Heart right ventricle (tissue), 16 donors: ENCODE data around the gene GMPPA. TPM values are rescaled to one million over a fixed set of nuclear protein-coding genes. Genes with fewer than 3 reads are reported as not detected.

Experiments
- ATAC-seq, 8 donors: fragments of 200-7000 bp; cut with Tn5 transposase; one replicate each; pipeline ENCODE4 v1.9.1; 2020; ENCODE audit warnings: mild to moderate bottlenecking in 8 of 8, moderate library complexity in 8 of 8, moderate number of reproducible peaks in 1 of 8
- DNase-seq, 2 donors: peaks; one replicate each; pipeline ENCODE4 v3.0.0-alpha.2; 2020
- H3K27ac ChIP-seq, 10 donors: fragments of 200-600 bp; sonication (generic) in 2 of 10; one replicate each; pipeline versions ENCODE4 v1.5.0 to v1.8.0; 2020 to 2022; ENCODE audit warnings: mild to moderate bottlenecking in 3 of 10
- H3K27me3 ChIP-seq, 7 donors: fragments of 200-600 bp; one replicate each; pipeline ENCODE4 v1.8.0; 2021 to 2022; ENCODE audit warnings: mild to moderate bottlenecking in 2 of 7
- H3K36me3 ChIP-seq, 9 donors: fragments of 200-600 bp; sonication (generic) in 1 of 9; one replicate each; pipeline versions ENCODE4 v1.5.0 to v1.8.0; 2020 to 2022; ENCODE audit warnings: mild to moderate bottlenecking in 2 of 9
- H3K4me1 ChIP-seq, 9 donors: fragments of 200-600 bp; sonication (generic) in 1 of 9; one replicate each; pipeline versions ENCODE4 v1.5.0 to v1.8.0; 2020 to 2022; ENCODE audit warnings: mild to moderate bottlenecking in 4 of 9
- H3K4me3 ChIP-seq, 10 donors: fragments of 200-600 bp; sonication (generic) in 2 of 10; one replicate each; pipeline versions ENCODE4 v1.5.0 to v1.8.0; 2020 to 2022; ENCODE audit warnings: mild to moderate bottlenecking in 7 of 10, moderate library complexity in 2 of 10
- H3K9me3 ChIP-seq, 11 donors: fragments of 200-600 bp in 10 of 11; sonication (generic) in 2 of 11; one replicate each; pipeline versions ENCODE4 v1.5.0 to v1.8.0; 2013 to 2022; ENCODE audit warnings: mild to moderate bottlenecking in 2 of 11, control low read depth in 1 of 11, moderate library complexity in 1 of 11
- CTCF ChIP-seq, 9 donors: fragments of 200-600 bp; sonication (generic) in 2 of 9; IDR thresholded peaks; one replicate each; pipeline versions ENCODE4 v1.5.0 to v1.8.0; 2021 to 2022; ENCODE audit warnings: antibody characterized with exemption in 9 of 9, mild to moderate bottlenecking in 5 of 9, moderate library complexity in 1 of 9
- WGBS, 2 donors: extraction: QIAGEN DNeasy Blood & Tissue Kit; methylation state at CpG; one replicate each; pipeline ENCODE4 v1.1.7; 2013; ENCODE audit warnings: inconsistent platforms in 1 of 2; 5-methylcytosine and 5-hydroxymethylcytosine counted together
- intact Hi-C, 10 donors: fragments of 100-400 bp; cut with DNase I; formaldehyde crosslinking; loops; one replicate each; pipeline versions ENCODE4 v1.11.1 to v1.14.2; 2022
- polyA plus RNA-seq, 2 donors: library from polyadenylated mRNA; stranded (reverse); fragments of 200-250 nt; gene quantifications; one replicate each; pipeline ENCODE4 v1.2.3, GENCODE V29; 2013
- total RNA-seq, 10 donors: library from RNA; stranded (reverse); fragmentation: NEBNext Ultra II Directional in 3 of 10; extraction: Animal tissue kit (Norgen Biotek cat#: 25700) in 3 of 10; gene quantifications; one replicate each; pipeline versions ENCODE4 v1.2.1 to v1.2.4, GENCODE V29; 2021 to 2023
- donor health status: Arrhythmogenic right ventricular cardiomyopathy.
- donor health status: ischemic (EF 13 %, LVEDD 7.1; RV severe dilation, severe dysfunction).
- donor health status: healthy with polysubstance abuse.
- donor health status: DM: no; HTN: yes; CAD: no.
- donor health status: DM: no; HTN: no; CAD: no.
- donor health status: ischemic (EF 25% LVEDD 6.9; RV normal size, moderate dysfunction).
- donor health status: ischemic (EF 25% LVEDD 5.7; RV mildly dilated, moderate dysfunction).
- donor health status: healthy.
- donor health status: DM: yes; HTN: yes; CAD: no.
- donor health status: Ischemic cardiomyopathy.
- donor health status: ischemic (EF 35%, LVEDD 5.7; RV mildly dilated, moderate dysfunction).
- donor health status: nonischemic (EF 11% LVEDD 7.7; RV severe dilation, severe dysfunction).
- donor health status: DM: yes; HTN: yes; CAD: no.
- donor health status: PGD.
- donor health status: ischemic (EF 29% LVEDD 5.4; RV normal size, mild dysfunction).
- donor health status: nonischemic (EF 23%, LVEDD 6.1; RV moderate dilation, normal function).

The GMPPA gene
- total and polyA plus RNA-seq, 12 donors = 15.8 to 48.6 (median 22.1) TPM

DNA sequence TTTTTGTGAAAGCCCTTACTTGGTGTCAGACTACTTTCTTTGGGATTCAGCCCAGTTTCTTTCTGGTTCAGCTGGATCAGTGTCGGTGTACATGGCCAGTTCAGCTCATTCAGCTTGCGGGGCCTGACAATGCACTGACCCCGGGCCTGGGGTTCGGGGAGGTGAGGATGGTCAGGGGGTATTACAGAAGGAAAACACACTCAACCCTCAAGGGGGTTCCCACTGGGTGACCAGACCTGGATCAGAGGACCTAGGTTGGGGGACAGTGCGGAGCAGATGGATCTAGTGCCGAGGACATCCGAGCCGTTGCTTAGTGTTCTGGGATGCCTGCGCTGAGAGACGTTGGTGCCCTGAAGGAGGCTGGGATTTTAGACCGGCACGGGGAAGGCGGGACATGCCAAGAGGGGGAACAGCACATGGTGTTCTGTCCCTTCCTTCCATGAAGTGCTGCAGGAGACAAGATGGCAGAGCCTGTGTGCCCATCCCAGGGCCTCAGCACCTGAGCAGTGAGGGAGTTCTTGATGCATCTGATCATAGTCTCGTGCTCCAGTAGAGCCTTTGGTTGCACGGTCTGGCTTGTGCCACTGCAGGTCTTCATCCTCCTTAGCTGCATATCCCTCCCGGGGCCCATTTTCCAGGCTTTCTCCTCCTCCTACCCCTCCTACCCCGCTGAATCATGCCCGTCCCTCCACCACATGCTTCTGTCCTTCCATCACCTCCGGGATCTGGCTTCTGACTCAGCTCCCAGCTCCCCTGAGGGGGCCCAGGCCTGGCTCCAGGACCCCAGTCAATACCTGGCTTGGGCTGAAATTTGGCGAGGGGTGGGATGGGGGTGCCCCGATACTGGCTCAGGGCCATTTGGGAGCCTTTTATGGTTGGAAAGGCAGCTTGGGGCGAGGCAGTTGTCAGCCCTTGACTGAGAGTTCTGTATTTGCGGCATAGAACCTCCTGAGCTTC is 46.1 kb upstream of the GMPPA start:
- H3K9me3 ChIP-seq = no peaks in the 10 kb centered on the region
- H3K4me1 ChIP-seq = peaks cover 14 to 52% (median 33%) of the 10 kb centered on the region in 9 donors
- peak; percentile 52 to 64 for DNase-seq
- no peak for TF ChIP-seq CTCF (IDR thresholded peaks at IDR 0.05)
- intact Hi-C loops = loop anchor here in 2 of 10 donors (2.0 to 10.0 kb wide), 3 partner anchors 18 to 50 kb away; partner anchors contain the start of gene SPEG (in 1 of the 2)
- H3K27me3 ChIP-seq = peaks cover 0 to 30% (median 17%) of the 10 kb centered on the region in 7 donors
- whole genome bisulfite sequencing, 2 donors = 52 to 55% methylated on average over 23 of the region's 23 CpGs
- peaks cover 0 to 26% (median 0%) of the 10 kb centered on the region in 9 donors for H3K36me3 ChIP-seq
- H3K4me3 ChIP-seq = no peak overlapping the region
- ATAC-seq = peak; percentile 64 to 88 (median 74)
- H3K27ac ChIP-seq = peak overlapping the region; percentile 70 to 97 (median 85)

GRCh38 chr2:219453671-219454590 is 44.8 kb upstream of the GMPPA start:
- Histone ChIP-seq H3K9me3 (no peaks in the 10 kb centered on the region), H3K27me3 (peaks cover 0 to 21% (median 6%) of the 10 kb centered on the region in 7 donors), H3K27ac (peak overlapping the region; percentile 70 to 97 (median 85)), H3K36me3 (peaks cover 0 to 17% (median 0%) of the 10 kb centered on the region in 9 donors), H3K4me3 (no peak overlapping the region), H3K4me1 (peaks cover 14 to 56% (median 33%) of the 10 kb centered on the region in 9 donors)
- TF ChIP-seq CTCF (IDR thresholded peaks at IDR 0.05) = peak in 1 of 9 donors; percentile 22
- 69 to 77% methylated on average over 9 to 10 of the region's 10 CpGs for WGBS, 2 donors
- DNase-seq (peak; percentile 60 to 87), ATAC-seq (peak; percentile 32 to 81 (median 70))
- intact Hi-C loops = loop anchor here in 2 of 10 donors (2.0 to 10.0 kb wide), 3 partner anchors 19 to 52 kb away; partner anchors contain the start of gene SPEG (in 1 of the 2)

DNA sequence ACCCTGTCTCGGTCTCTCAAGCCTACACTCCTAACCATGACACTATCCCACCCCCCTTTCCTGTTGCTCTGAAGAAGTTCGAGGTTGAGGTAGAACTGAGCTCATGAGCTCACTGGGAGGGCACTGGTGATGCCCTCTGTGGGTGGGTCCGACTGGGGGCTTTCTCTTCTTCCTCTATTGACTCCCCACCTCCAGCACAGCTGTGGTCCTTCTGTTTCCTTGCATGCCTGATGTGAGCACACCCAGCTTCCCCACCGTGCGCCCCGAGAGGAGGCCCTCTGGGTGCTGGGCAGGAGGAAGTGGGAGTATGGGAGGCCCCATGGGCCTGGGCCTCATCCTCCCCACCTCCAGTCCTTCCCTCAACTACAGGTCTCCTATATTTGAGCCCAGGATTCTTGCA is 43.1 kb upstream of the GMPPA start:
- peaks cover 18 to 71% (median 39%) of the 10 kb centered on the region in 9 donors for H3K4me1 ChIP-seq
- no peak for TF ChIP-seq CTCF (IDR thresholded peaks at IDR 0.05)
- WGBS, 2 donors = 79 to 83% methylated on average over 6 of the region's 6 CpGs
- H3K9me3 ChIP-seq = no peaks in the 10 kb centered on the region
- peaks cover 0 to 21% (median 0%) of the 10 kb centered on the region in 7 donors for H3K27me3 ChIP-seq
- intact Hi-C loops = loop anchor here in 5 of 10 donors (5.0 to 10.0 kb wide), 2 partner anchors 51 to 77 kb away; no protein-coding TSS in a partner anchor
- DNase-seq (no peak), ATAC-seq (no peak)
- H3K36me3 ChIP-seq = peaks cover 0 to 5% (median 0%) of the 10 kb centered on the region in 9 donors
- H3K27ac ChIP-seq = peak overlapping the region in 3 of 10 donors; percentile 26 to 93 (median 88)
- no peak overlapping the region for H3K4me3 ChIP-seq
